ENCODE results near the gene DOCK2.

GRCh38 chr5:169942181-169942580 lies 305.1 kb downstream of the DOCK2 start:
- TF ChIP-seq EZH2 (IDR thresholded peaks at IDR 0.05; ENCODE audit: insufficient read depth, poor library complexity, severe bottlenecking) = no peak
- TF ChIP-seq EZH2phosphoT487 (IDR thresholded peaks at IDR 0.05; ENCODE audit: insufficient read depth, low read depth) = no peak
